Hepatocyte (in vitro differentiated cells): ENCODE data around the gene PHLDA2. TPM values are rescaled to one million over a fixed set of nuclear protein-coding genes. Genes with fewer than 3 reads are reported as not detected.

Source experiments
- DNase-seq: peaks from one replicate; pipeline ENCODE4 v3.0.0-alpha.2; 2016; ENCODE audit warnings: low spot score
- H2AFZ ChIP-seq: fragments of 200-600 bp; sonication (generic); 2 replicates; pipeline ENCODE4 v1.6.0; 2016; ENCODE audit warnings: antibody characterized with exemption, mild to moderate bottlenecking
- H3K27ac ChIP-seq: fragments of 200-600 bp; sonication (generic); 2 replicates; pipeline ENCODE4 v1.5.1; 2016; ENCODE audit warnings: mild to moderate bottlenecking
- H3K27me3 ChIP-seq: fragments of 200-600 bp; sonication (generic); 2 replicates; pipeline ENCODE4 v1.6.1; 2016
- H3K36me3 ChIP-seq: fragments of 200-600 bp; sonication (generic); replicated peaks from 2 replicates; pipeline ENCODE4 v1.5.1; 2016; ENCODE audit warnings: low read depth; ENCODE audit not compliant: insufficient read depth
- H3K4me1 ChIP-seq: fragments of 200-600 bp; sonication (generic); 2 replicates; pipeline ENCODE4 v1.5.1; 2016; ENCODE audit warnings: mild to moderate bottlenecking, moderate library complexity; ENCODE audit not compliant: insufficient read depth
- H3K4me2 ChIP-seq: fragments of 200-600 bp; sonication (generic); 2 replicates; pipeline ENCODE4 v1.6.0; 2016
- H3K4me3 ChIP-seq: fragments of 200-600 bp; sonication (generic); 2 replicates; pipeline ENCODE4 v1.5.1; 2016; ENCODE audit warnings: mild to moderate bottlenecking
- H3K79me2 ChIP-seq: fragments of 200-600 bp; sonication (generic); 2 replicates; pipeline ENCODE4 v1.6.0; 2017; ENCODE audit warnings: mild to moderate bottlenecking
- H3K9me2 ChIP-seq: fragments of 200-600 bp; sonication (generic); replicated peaks from 2 replicates; pipeline ENCODE4 v1.6.0; 2017; ENCODE audit warnings: mild to moderate bottlenecking; ENCODE audit not compliant: insufficient read depth
- H3K9me3 ChIP-seq: fragments of 200-600 bp; sonication (generic); 2 replicates; pipeline ENCODE4 v1.5.1; 2016; ENCODE audit warnings: low read depth, mild to moderate bottlenecking
- H4K20me1 ChIP-seq: fragments of 200-600 bp; sonication (generic); 2 replicates; pipeline ENCODE4 v1.6.0; 2016; ENCODE audit warnings: mild to moderate bottlenecking; ENCODE audit not compliant: insufficient read depth, poor library complexity, severe bottlenecking
- EZH2 ChIP-seq: fragments of 200-600 bp; sonication (generic); IDR thresholded peaks from 2 replicates; pipeline ENCODE4 v1.6.1; 2016; ENCODE audit warnings: antibody characterized with exemption, mild to moderate bottlenecking, borderline replicate concordance
- EZH2phosphoT487 ChIP-seq: fragments of 200-600 bp; sonication (generic); IDR thresholded peaks from one replicate; pipeline ENCODE4 v1.6.1; 2018; ENCODE audit warnings: antibody characterized with exemption, mild to moderate bottlenecking, low read depth, moderate library complexity; ENCODE audit not compliant: unreplicated experiment, severe bottlenecking
- WGBS: methylation state at CpG from one replicate; pipeline ENCODE4 v1.1.6; 2016; ENCODE audit warnings: low lambda C conversion rate; ENCODE audit errors: missing lambda C conversion rate; 5-methylcytosine and 5-hydroxymethylcytosine counted together
- polyA plus RNA-seq: library from polyadenylated mRNA; unstranded; fragments of >200 nt; fragmentation: Nextera tagmentation; extraction: Ambion mirVana; gene quantifications from 2 replicates; pipeline ENCODE4 v1.2.1, GENCODE V29; 2016
- total RNA-seq: library from RNA; depleted of rRNA; stranded (reverse); fragments of >200 nt; gene quantifications from 2 replicates; pipeline ENCODE4 v1.2.3, GENCODE V29; 2014
- TF ChIP-seq, protein P1 (sequence below): fragments of 200-600 bp; sonication (generic); IDR thresholded peaks from 2 replicates; pipeline ENCODE4 v1.5.1; 2016; ENCODE audit warnings: antibody characterized with exemption, mild to moderate bottlenecking; ENCODE audit not compliant: poor library complexity

The PHLDA2 gene
- total and polyA plus RNA-seq, 2 experiments from 2014 or later = 7.1 to 62.4 TPM

DNA sequence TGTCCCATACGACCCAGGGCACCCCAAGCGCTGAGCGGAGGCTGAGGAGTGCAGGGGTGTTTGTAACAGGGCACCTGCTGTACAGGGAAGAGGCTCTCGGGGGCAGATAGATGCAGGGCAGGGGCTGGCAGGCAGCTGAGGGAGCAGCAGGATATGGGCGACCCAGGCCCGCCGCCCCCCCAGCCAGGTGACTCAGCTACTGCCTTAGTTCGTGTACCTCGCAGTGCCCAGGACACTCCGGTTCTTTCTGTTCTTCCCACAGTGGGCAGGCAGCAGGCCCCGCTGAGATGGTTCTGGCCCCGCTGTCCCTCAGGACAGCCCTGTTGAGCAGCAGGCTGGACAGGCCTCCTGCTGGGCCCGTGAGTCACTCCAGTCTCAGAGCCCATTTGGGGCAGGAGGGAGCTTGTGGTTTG lies 16.2 kb downstream of the PHLDA2 start:
- 80% methylated on average over 13 of the region's 13 CpGs for WGBS
- Histone ChIP-seq H3K9me3 (no peaks in the 10 kb centered on the region), H2AFZ (no peak overlapping the region), H3K4me2 (peak overlapping the region; percentile 41), H3K27me3 (no peaks in the 10 kb centered on the region), H3K36me3 (no peaks in the 10 kb centered on the region), H3K4me1 (peaks cover 20% of the 10 kb centered on the region), H3K27ac (peak overlapping the region; percentile 90), H3K9me2 (no peaks in the 10 kb centered on the region), H4K20me1 (no peaks in the 10 kb centered on the region), H3K79me2 (no peaks in the 10 kb centered on the region), H3K4me3 (no peak overlapping the region)
- TF ChIP-seq EZH2phosphoT487 (no peak), EZH2 (no peak)
- TF ChIP-seq, protein P1, sequence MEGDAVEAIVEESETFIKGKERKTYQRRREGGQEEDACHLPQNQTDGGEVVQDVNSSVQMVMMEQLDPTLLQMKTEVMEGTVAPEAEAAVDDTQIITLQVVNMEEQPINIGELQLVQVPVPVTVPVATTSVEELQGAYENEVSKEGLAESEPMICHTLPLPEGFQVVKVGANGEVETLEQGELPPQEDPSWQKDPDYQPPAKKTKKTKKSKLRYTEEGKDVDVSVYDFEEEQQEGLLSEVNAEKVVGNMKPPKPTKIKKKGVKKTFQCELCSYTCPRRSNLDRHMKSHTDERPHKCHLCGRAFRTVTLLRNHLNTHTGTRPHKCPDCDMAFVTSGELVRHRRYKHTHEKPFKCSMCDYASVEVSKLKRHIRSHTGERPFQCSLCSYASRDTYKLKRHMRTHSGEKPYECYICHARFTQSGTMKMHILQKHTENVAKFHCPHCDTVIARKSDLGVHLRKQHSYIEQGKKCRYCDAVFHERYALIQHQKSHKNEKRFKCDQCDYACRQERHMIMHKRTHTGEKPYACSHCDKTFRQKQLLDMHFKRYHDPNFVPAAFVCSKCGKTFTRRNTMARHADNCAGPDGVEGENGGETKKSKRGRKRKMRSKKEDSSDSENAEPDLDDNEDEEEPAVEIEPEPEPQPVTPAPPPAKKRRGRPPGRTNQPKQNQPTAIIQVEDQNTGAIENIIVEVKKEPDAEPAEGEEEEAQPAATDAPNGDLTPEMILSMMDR = no peak
- DNase-seq = peak; percentile 45

DNA sequence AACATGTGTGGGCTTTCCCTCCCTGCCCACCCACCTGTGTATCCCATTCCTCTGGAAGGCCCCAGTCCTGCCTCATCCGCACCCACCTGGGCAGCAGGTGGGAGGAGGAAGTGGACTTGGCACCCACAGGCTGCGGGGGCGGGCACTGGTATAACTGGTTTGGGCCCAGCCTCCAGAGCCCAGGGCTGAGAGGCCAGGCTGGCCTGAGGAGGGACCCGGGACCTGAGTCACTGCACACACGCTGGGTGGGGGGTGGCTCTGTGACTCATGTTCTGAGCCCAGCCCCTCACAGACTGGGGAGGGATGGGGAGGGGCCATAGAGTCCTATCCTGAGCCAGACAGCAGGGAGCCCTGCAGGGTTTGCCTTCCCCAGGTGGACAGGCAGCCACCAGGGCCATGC lies 16.7 kb downstream of the PHLDA2 start:
- Histone ChIP-seq H2AFZ (no peak overlapping the region), H4K20me1 (no peaks in the 10 kb centered on the region), H3K4me3 (no peak overlapping the region), H3K4me2 (peak overlapping the region; percentile 54), H3K27ac (peak overlapping the region; percentile 92), H3K9me2 (no peaks in the 10 kb centered on the region), H3K79me2 (no peaks in the 10 kb centered on the region), H3K27me3 (no peaks in the 10 kb centered on the region), H3K9me3 (no peaks in the 10 kb centered on the region), H3K36me3 (no peaks in the 10 kb centered on the region), H3K4me1 (peaks cover 20% of the 10 kb centered on the region)
- no peak for TF ChIP-seq EZH2
- TF ChIP-seq, protein P1 = no peak
- no peak for TF ChIP-seq EZH2phosphoT487
- WGBS = 33% methylated on average over 5 of the region's 5 CpGs
- peak; percentile 95 for DNase-seq

DNA sequence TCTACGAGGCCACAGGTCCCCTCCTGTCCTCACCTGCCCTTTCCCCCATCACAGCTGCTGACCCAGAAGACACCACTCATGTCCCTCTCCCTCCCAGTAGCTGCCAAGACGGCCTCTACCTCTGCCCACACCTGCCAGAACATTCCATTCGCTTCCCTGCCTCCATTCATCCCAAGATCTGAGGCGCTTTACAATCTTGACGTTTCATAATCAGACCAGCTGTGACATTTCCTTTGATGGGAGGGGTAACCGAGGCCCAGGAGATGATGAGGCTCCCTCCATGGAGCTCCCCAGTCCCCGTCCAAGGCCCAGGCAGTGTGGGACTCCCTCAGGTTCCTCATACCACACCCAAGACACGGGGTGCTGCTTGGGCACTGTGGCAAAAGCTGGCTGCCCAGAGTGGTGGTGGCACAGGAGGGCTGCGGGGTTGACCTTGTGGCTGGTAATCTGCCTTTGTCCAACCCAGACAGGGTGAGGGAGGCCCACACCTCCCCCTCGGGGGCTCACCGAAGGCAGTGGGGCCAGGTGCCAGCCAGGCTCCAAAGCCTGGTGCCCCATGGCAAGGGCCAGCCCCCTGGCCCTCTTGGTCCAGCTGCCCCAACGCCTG lies 17.3 kb downstream of the PHLDA2 start:
- WGBS = 86% methylated on average over 11 of the region's 12 CpGs
- H3K4me2 ChIP-seq = peak overlapping the region; percentile 54
- H3K9me2 ChIP-seq = no peaks in the 10 kb centered on the region
- peak; percentile 48 for DNase-seq
- peaks cover 20% of the 10 kb centered on the region for H3K4me1 ChIP-seq
- no peak overlapping the region for H2AFZ ChIP-seq
- no peaks in the 10 kb centered on the region for H4K20me1 ChIP-seq
- TF ChIP-seq EZH2 = no peak
- TF ChIP-seq, protein P1 = no peak
- no peak for TF ChIP-seq EZH2phosphoT487
- H3K36me3 ChIP-seq = no peaks in the 10 kb centered on the region
- H3K79me2 ChIP-seq = no peaks in the 10 kb centered on the region
- no peak overlapping the region for H3K4me3 ChIP-seq
- no peaks in the 10 kb centered on the region for H3K9me3 ChIP-seq
- no peaks in the 10 kb centered on the region for H3K27me3 ChIP-seq
- H3K27ac ChIP-seq = peak overlapping the region; percentile 92
